GM21447 (cell line): ENCODE data around the gene HSPB9.
A peak's percentile ranks its signal among the peaks of the same experiment; 100 is the strongest.

ENCODE experiments used
- ATAC-seq: cut with Tn5 transposase; IDR thresholded peaks from one replicate; pipeline ENCODE4 v1.9.1; 2021; ENCODE audit not compliant: unreplicated experiment

The HSPB9 gene

DNA sequence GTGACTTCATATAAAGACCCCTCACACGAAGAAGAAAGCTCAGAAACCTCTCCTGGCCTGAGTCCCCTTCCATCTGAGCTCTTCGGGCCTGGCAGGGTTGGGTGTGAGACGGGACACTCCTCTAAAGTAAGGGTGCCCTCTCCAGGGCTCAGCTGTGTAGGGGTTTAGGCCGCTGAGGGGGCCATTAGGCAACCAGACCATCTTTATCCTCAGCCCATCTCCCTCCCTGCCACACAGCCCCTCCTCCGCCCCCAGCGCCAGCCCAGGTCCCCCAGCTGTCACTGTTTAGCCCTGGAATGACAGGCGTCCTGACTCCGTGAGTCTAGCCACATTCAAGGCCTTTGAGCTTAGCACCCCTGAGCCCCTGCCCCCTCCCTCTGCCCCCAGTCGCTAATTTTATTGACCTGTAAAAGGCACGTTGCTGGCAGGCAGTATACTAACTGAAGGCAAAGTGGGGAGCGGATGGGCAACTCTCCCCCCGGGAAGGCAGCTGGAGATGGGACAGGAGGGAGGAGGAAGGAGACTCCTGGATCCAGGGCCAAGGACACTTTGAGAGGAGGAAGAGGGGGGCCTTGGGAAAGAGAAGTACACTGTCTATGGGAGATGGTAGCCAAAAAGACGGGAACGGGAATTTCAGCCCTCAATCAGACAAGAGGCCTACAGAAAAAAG lies 23.7 kb upstream of the HSPB9 start:
- ATAC-seq: no peak

DNA sequence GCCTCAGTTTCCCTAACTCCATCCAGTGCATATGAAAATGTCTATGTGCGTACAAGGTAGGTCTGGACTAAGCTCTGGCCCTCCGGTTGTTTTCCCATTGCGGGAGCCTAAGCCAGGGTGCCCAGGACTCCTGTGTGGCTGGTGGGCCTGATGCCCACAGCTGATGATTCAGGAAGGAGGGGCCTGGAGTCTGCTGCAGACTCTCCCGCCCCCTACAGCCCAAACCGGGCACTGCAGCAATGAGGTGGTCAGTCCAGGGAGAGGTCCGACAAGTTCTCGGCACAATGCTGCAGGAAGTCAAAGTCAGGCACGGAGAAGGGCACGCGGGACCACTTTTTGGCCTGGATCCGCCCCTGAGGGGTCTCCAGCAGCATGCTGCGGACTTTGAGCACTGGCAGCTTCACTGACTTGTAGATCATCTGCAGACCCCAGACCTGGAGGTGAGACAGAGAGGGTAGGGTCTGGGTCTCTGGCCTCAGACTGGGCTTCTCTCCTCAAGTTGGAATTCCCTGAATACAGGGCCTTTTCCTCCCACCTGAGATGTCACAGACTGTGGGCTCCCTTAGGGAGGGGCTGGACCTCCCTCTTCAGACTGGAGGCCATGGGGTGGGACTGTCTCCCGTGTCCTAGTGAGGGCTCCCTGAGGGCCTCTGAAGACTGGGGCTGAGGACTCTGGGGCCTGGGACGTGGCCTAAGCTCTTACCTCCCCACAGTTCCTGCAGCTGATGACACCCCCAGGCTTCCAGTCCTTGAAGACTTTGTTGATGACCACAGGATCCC lies 20.9 kb upstream of the HSPB9 start:
- ATAC-seq: no peak

DNA sequence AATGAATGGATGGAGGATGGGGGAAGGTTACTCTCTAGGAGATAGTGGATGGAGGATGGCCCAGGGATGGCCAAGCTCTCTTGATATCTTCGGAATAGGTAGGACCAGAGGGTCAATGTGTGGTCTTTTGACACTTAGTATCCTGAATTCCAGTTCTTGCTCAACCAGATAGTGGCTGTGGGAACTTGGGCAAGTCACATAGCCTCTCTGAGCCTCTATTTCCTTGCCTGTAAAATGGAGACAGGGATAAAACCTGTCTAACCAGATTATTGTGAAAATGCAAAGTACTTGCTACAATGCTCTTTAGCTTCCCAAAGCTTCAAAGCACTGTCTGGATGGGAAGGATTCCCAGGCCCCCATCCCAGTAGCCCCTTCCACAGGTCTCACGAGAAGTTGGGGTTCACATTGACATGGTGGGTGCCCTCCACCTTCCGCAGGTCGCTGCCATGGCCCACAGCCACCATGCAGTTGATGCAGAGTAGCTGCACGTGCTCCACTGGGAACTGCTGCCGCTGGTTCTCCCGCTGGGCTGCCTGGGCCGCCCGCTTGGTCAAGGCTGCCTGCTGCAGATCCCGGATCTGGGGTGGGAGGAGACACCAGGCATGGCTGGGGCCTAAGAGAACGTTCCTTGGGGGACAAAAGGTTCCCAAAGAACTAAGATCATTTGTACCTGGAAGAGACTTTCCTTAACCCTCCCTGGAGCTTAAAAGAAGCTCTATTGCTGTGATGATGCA lies 19.2 kb upstream of the HSPB9 start:
- ATAC-seq: no peak

DNA sequence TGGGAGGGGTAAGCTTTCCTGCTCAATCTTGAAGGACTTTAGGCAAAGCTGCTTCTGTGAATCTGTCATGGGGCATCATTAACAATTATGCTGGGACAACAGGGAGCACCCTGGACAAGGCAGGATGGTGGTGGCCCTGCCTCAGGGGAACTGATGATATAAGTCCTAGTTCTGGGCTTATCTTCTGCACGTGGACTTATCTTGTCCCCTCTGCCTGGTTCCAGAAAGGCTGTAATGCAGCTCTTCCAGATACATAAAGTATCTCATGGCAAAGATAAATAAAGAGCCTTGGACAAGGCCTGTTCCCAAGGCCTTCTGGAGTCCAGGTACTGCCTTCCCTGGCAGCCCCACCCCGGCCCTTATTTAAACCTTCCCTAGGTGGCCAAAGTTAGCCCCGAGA lies 18.3 kb upstream of the HSPB9 start:
- ATAC-seq: no peak

DNA sequence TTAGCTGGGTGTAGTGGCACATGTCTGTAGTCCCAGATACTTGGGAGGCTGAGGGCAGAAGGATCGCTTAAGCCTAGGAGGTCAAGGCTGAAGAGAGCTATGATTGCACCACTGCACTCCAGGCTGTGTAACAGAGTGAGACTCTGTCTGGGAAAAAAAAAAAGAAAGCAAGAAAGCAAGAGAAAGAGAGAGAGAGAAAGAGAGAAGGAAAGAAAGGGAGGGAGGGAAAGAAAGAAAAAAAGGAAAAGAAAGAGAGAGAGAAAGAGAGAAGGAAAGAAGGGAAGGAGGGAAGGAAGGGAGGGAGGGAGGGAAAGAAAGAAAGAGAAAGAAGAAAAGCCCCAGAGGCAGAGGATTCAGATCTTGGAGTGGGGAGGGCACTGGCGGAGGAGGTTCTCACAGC lies 16.6 kb upstream of the HSPB9 start:
- no peak for ATAC-seq

DNA sequence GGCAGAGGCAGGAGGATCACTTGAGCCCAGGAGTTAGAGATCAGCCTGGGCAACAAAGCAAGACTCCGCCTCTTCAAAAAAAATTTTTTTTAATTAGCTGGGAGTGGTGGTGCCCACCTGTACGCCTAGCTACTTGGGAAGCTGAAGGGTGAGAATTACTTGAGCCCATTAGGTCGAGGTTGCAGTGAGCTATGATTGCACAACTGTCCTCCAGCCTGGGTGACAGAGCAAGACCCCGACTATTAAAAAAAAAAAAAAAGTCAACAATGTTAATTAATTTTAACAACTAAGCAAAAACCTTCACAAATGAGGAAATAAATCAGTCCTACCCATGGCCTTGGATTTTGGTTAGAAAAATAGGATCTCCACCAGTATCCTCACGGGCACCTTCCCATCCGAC lies 15.5 kb upstream of the HSPB9 start:
- no peak for ATAC-seq

DNA sequence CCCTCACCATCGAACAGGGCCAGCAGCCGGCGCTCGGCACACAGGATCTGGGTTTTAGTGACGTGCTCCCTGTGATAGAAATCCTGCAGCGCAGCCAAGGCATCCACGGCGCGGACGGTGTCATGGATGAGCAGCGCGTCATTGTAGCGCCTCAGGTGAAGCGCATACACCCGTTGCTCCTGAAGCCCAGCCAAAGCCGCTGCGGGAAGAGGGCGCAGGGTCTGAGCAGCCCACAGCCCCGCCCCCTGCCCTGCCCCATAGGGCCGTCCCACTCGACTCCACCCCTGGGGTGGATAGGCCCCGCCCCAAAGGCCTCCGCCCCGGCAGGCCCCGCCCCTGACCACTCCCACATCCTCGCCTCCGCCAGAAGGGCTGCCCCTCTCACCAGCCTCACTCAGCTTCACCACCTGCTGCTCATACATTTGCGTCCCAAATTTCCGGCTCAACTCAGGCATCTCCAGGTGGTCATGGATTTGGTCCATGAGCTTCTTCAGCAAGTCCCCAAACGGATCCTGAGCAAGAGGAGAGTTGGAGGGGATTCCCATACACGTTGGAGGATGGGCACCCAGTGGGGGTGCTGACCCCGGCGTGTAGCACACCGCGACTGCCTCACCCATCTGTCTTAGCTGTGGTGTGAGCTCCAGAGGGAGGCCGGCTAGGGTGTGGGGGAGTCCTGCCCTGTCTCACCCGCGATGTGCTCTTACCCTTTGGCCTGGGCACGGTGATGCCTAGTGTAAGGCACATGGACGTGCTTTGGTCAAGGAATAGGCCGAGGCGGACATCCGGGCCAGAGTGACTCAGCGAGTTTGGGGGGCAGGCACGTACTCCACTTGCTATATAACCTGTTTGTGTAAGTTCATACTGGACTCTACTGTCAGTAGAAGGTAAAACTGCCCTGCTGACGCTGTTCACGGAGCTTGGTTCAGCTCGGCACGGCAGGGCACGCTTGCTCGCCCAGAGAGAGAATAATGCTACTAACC lies 14.7 kb upstream of the HSPB9 start:
- ATAC-seq: peak; percentile 53

DNA sequence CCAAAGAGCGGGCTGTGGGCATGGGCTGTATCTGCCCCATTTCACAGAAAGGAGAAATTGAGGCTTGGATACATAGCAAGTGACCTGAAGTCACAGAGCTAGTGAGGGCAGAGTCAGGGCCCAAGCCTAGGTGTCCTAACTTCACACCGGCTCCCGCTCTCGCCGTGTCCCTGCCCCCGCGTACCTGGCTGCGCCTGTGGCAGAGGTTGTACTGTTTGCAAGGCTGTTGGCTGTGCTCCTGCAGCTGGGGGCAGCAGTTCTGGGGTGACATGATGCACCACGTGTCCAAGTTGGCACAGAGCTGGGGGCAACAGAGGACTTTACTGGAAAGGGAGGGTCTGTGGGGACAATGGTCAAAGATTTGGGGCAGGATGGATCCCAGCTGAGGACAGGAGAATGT lies 13.5 kb upstream of the HSPB9 start:
- no peak for ATAC-seq

DNA sequence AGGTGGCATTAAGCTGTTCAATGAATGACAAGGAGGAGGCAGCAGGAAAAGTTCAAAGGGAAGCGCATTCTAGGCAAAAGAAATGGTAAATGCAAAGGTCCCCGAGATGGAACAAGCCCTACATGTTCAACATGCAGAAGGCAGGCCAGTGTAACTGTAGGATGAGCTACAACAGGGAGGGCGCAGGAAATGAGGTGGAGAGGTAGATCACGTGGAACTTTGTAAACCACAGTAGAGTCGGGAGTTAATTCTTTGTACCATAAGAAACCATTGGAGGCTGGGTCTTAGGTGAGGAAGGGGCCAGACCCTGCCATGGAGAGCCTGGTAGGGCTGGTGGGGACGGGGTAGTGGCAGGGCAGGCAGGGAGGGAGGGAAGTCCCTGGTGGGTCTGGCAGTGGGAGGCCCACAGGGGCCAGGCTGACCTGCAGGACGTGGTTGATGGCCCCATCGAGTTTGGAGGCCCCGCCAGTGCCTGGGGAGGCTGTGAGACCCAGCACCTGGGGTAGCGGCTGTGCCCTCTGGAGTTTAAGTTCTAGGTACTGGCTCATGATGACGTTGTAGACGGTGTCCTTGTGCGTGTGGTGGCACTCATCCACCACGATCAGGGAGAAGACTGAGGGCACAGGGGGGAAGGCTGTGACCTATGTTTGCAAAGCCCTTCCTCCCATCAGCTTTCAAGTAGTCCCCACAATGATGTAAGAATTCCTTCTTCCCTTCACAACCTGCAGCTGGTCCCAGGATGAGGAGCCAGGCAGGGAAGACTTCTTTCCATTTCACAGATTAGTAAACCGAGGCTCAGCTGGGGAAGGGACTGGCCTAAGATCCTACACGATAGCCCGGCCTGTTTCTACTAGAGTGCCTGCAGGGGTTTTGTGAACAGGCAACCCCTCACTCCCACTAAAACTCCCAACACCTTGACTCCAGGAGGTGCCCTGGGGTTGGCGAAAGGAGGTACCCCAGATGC lies 12.0 kb upstream of the HSPB9 start:
- ATAC-seq: no peak

DNA sequence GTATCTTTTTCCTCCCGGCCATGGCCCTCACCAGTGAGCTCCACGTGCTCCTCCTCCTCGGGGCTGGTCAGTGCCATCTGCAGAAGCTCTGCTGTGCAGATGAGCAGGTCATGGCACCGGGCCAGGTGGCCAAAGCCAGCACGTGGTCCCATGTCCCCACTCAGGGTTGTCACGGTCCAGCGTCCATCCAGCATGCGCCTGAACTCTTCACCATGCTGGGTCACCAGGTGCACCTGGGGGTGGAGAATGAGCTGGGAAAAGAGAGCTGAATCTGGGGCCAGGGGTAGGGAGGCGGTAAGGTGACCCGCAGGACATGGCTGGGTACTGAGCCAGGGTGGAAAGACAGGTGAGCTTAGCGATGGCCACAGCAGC lies 11.4 kb upstream of the HSPB9 start:
- no peak for ATAC-seq

DNA sequence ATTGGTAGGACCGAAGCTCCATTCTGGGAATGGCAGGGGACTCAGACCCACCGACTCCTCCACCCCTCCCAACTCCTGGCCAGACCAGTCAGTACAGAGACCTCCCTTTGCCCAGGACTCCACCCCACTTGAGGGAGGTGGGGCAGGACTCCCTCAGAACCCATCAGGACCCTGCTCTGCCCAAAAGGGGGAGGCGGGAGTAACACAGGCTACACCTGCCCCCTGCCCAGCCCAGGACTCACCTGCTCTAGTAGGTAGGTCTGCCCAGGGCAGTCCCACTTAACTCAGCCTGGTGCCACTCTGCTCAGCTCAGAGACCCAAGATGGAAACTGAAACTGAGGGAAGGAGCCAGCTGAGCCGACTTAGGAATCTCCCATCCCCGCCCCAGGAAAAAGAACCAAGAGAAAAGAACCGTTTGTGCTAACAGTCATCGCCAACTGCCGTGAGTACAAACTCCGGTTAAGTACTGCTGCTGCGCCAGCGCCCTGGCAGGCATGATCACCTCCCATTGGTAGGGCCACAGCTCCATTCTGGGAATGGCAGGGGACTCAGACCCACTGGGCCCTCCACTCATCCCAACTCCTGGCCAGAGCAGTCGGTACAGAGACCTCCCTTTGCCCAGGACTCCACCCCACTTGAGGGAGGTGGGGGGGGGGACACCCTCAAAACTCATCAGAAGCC lies 10.6 kb upstream of the HSPB9 start:
- ATAC-seq: no peak

DNA sequence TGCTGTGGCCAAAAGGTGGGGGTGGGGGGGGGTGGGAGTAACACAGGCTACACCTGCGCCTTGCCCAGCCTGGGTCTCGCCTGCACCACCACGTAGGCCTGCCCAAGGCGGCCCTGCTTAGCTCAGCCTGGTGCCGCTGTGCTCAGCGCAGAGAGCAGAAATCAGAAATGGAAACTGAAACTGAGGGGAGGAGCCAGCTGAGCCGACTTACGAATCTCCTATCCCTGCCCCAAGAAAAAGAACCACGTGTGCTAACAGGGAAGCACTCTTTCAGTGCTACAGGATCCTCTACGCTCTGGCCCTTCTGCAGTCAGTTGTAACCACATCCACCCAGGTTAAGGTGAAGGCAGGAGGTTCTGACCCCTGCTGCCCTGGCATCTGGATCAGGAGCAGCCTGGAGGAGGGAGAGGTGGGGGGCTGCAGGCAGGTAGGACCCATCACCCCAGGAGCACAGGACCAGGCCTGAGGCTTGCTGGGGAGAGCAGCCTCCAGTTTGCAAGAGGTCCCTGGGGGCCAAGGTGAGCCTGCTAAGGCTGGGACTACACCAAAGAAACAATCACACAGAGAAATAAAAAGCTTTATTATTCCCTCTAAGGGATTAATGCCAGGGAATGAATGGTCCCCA lies 9.9 kb upstream of the HSPB9 start, which contains the start of gene DHX58:
Gene DHX58 (minus strand): TSS at position 163 of the 625 bp plus-strand sequence. CDS start 822 bp downstream, outside the sequence.
- ATAC-seq: peak; percentile 68

DNA sequence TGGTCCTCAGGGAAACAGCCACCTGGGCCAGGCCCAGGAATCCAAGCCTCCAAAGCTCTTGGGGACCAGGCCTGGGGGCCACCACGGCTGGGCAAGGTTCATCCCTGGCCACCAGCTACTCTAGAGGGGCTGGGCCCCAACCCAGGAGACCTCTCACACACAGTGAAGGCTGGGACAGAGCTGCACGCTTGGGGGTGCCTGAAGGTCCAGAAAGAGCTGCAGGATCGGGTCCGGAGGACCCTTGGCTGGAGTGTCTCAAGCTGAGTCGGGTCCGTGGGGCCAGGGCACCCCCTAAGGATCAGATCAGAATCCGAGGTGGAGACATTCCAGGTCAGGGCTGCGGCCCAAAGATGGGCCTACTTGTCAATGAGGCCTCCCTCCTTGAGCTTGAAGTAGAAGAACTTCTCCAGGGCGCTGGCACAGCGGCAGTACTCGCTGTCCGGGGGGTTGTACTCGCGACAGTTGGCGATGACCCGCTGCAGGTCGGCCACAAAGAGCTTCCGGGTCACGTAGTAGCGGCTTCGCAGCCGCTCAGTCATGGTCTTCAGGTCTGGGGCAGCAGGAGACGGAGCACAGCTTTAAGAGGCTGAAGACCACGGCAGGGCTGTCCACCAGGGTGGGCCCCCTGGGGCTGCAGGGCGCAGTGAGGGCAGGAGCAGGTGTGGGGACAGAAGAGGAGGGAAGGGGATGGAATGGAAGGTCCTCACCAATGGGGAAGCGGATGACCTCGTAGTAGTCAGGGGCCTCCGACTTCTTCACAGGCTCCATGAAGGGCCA lies 9.1 kb upstream of the HSPB9 start:
- ATAC-seq: no peak

DNA sequence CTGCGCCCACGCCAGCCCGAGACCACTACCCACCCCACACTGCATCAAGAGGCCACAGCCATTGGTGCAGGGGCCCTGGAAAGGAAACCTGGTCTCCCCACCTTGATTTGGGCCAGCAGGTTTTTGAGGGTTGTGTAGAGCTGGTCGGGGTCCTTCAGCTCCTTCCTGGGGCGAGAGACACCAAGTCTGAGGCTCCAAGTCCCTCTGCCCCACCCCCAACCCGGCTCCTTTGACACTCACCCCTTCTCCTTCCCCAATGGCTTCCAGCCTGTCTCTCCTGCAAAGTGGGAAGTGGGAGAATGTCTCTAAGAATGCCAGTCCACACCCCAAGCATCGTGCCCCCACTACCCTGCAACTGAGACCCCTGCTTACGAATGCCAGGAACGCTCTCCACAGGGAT lies 8.5 kb upstream of the HSPB9 start:
- ATAC-seq: no peak

DNA sequence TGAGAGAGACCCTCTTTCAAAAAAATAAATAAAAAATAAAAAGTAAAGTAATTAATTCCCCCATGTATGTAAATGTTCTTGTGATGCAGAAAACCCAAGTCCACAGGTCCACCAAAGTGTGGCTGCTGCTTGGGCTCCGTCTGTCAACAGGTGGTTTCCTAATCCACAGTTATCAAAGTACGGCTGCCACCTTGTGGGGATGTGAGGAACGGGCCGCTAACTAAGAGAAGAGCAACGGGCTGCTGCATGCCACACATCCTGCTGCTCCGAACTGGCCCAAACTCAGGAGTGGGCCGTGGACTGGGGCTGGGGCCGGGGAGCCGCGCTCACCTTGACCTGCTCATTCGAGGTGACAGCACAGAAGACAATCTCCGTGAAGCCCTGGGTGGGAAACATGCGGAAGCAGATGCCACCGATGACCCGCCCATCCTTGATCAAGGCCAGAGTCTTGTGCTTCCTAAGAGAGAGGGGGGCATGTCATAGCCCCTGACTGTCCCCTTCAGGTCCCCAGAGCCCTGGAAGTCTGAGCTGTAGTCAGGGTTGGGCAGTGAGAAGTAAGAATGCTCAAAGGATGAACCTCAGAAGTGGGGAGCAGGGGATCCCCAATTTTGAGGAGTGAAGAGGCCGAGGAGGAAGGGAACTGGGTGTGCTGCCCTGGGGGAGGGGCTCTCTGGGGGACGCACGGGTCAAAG lies 5.8 kb upstream of the HSPB9 start:
- no peak for ATAC-seq

DNA sequence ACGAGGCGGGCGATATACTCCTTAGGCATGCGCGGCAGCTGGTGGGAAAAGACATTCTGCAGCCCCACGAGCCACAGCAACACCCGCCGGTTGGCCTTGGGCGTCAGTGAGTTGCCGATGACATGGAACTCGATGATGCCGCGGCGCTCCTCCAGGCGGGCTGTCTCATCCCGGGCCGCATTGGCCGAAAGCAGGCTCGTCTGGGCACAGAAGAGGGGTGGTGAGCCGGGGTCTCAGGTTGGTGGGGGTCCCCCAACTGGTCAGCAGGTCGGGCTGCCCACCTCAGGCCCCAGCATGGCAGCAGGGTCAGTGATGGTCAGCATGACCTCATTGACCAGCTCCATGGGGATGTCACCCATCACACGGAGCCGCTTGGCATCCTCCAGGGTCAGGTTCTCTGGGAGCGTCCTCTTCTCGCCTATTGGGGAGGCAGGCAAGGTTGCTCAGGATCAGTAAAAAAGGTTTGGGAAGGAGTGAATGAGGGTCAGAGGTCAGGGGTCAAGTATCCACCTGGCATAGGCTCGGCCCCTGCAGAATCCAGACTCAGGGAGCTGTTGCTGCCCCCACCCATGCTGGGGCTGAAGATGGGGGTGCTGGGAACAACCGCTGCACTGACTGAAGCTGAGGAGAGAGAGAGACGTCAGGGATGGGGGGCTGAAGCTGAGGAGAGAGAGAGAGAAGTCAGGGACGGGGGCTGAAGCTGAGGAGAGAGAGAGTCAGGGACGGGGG lies 5.0 kb upstream of the HSPB9 start:
- no peak for ATAC-seq

DNA sequence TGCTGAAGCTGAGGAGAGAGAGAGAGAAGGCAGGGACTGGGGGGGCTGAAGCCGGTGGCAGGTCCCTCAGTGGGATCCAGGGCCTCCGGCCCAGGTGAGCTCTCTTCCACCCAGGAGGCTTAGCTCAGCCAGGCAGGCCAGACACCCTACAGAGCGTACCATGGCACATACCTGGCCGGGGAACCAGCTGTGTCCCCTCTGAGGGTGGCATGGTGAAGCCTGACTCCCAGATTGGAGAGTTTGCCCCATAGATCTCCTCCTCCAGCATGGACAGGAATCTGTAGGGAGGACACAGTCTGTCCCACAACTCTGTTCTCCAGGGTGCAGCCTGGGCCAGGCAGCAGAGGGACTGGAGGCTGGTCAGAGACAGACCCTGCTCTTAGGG lies 4.5 kb upstream of the HSPB9 start:
- no peak for ATAC-seq
